HG02852 (cell line): ENCODE results near the gene PBRM1.
"Not testable (repeated sequence)": the region's sequence is repeated elsewhere in the genome, so short reads cannot be mapped to it uniquely, and the experiment has no call there.

Experiments
- ATAC-seq: cut with Tn5 transposase; IDR thresholded peaks from one replicate; pipeline ENCODE4 v1.9.1; 2021; ENCODE audit warnings: mild to moderate bottlenecking, moderate library complexity; ENCODE audit not compliant: unreplicated experiment

The PBRM1 gene

GRCh38 chr3:52704611-52705437 lies 19.1 kb upstream of the PBRM1 start:
- peak; percentile 2 for ATAC-seq

- ATAC-seq, result no peak
Observed at GRCh38 chr3:52703341-52703740, 17.6 kb upstream of the PBRM1 start.

- ATAC-seq, result no peak
Observed at GRCh38 chr3:52697632-52697965, 11.9 kb upstream of the PBRM1 start.

GRCh38 chr3:52696830-52697631 lies 11.3 kb upstream of the PBRM1 start:
- ATAC-seq, result no peak

GRCh38 chr3:52695798-52696671 lies 10.3 kb upstream of the PBRM1 start:
- ATAC-seq, result no peak

GRCh38 chr3:52694528-52695189 lies 8.9 kb upstream of the PBRM1 start:
- ATAC-seq, result no peak

GRCh38 chr3:52693071-52693470 lies 7.4 kb upstream of the PBRM1 start:
- ATAC-seq, result no peak

GRCh38 chr3:52690560-52690959 lies 4.8 kb upstream of the PBRM1 start:
- no peak for ATAC-seq

GRCh38 chr3:52689151-52689550 lies 3.4 kb upstream of the PBRM1 start:
- ATAC-seq, result no peak

- ATAC-seq, result no peak
Observed at GRCh38 chr3:52688266-52688665, 2.6 kb upstream of the PBRM1 start.

GRCh38 chr3:52685285-52685708 lies 416 bp downstream of the PBRM1 start:
- ATAC-seq, result peak; percentile 66

- no peak for ATAC-seq
Observed at GRCh38 chr3:52684184-52684583, 1.5 kb downstream of the PBRM1 start.

GRCh38 chr3:52683611-52684010 lies 2.1 kb downstream of the PBRM1 start:
- no peak for ATAC-seq

- ATAC-seq, result no peak
Observed at GRCh38 chr3:52682016-52682415, 3.7 kb downstream of the PBRM1 start.

- ATAC-seq, result no peak
Observed at GRCh38 chr3:52681596-52681995, 4.1 kb downstream of the PBRM1 start.

GRCh38 chr3:52679811-52680210 lies 5.9 kb downstream of the PBRM1 start:
- no peak for ATAC-seq

- no peak for ATAC-seq
Observed at GRCh38 chr3:52679199-52679538, 6.5 kb downstream of the PBRM1 start.

GRCh38 chr3:52678265-52679198 lies 7.2 kb downstream of the PBRM1 start:
- ATAC-seq, result no peak

- not testable (repeated sequence) for ATAC-seq
Observed at GRCh38 chr3:52676201-52676600, 9.5 kb downstream of the PBRM1 start.

- ATAC-seq, result no peak
Observed at GRCh38 chr3:52671676-52672075, 14.0 kb downstream of the PBRM1 start.
